ENCODE measurements around the gene PDS5B. TPM values are rescaled to one million over a fixed set of nuclear protein-coding genes. Genes with fewer than 3 reads are reported as not detected.

Gene PDS5B
- total and polyA plus RNA-seq, 10 of the 15 experiments (the other 5 are each of a cell fraction or from before 2014, with no cell fraction given): 15.4 to 55.3 (median 30.7) TPM

DNA sequence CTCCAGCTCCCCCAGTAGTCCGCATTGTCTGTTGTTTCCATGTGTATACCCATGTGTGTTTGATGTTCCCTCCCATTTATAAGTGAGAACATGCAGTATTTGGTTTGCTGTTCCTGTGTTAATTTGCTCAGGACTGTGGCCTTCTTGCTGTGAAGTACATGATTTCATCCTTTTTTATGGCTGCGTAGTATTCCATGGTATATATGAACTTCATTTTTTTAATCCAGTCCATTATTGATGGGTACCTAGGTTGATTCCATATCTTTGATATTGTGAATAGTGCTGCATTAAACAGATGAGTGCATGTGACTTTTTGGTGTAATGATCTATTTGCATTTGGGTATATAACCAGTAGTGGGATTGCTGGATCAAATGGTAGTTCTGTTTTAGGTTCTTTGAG is 175.2 kb downstream of the PDS5B start (continued):
- TF ChIP-seq MLLT1 (IDR thresholded peaks at IDR 0.05): no peak

DNA sequence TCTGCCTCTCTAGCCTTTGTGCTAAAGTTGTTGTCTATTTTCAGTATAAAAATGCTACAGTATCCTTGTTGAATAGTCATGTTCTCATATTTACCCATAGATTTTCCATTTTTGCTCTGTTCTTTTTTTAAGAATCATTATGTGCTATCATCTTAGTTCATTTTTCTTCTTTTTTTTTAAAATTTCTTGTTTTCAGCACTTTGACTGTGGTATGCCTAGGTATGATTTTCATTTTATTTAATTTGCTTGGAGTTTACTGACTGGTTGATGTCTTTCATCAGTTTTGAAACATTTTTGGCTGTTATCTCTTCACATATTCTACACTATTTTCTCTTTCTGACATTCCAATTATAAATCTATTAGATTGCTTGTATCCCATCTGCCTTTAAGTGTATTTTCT is 192.9 kb downstream of the PDS5B start:
- ChIA-PET RAD21 (ENCODE audit: unreplicated experiment) (no interaction called here), SMC1A (ENCODE audit: uncharacterized antibody, unreplicated experiment) (no interaction called here), POLR2A (no interaction called here), CTCF (interaction anchor here (1.5 kb wide), 1 partner anchor 128 kb away, joined by 6 read pairs; no protein-coding TSS in a partner anchor)
- Histone ChIP-seq H2AFZ (ENCODE audit: control insufficient read depth, low read depth, low read length) (no peak overlapping the region), H3K9me3 (replicated peaks; ENCODE audit: control insufficient read depth, insufficient read depth, low read length) (no peaks in the 10 kb centered on the region), H3K4me3 (no peak overlapping the region), H4K20me1 (ENCODE audit: control insufficient read depth, insufficient read depth) (no peaks in the 10 kb centered on the region), H3K27me3 (replicated peaks in 1 of 2; ENCODE audit: control insufficient read depth in 2 of 2, insufficient read depth in 2 of 2, low read length in 1 of 2) (no peaks in the 10 kb centered on the region), H3K4me1 (ENCODE audit: control insufficient read depth, insufficient read depth, low read length) (no peaks in the 10 kb centered on the region), H3K4me2 (ENCODE audit: control insufficient read depth, insufficient read depth) (no peak overlapping the region), H3K79me2 (ENCODE audit: control insufficient read depth, insufficient read depth, low read length) (no peaks in the 10 kb centered on the region), H3K27ac (ENCODE audit: control insufficient read depth, insufficient read depth) (no peak overlapping the region), H3K36me3 (ENCODE audit: control insufficient read depth in 2 of 2, insufficient read depth in 2 of 2, low read length in 1 of 2) (peaks cover 0 to 9% of the 10 kb centered on the region in 2 experiments; a peak in 3 of 4 replicates), H3K9ac (ENCODE audit: control insufficient read depth, insufficient read depth, low read length) (no peak overlapping the region)
- BruUV-seq (replicated peaks): no TSS peak
- FAIRE-seq (no peak), ATAC-seq (no peak), DNase-seq (ENCODE audit: low read depth, low spot score) (no peak)
- intact Hi-C loops (cut with micrococcal nuclease; ENCODE audit: unreplicated experiment): no loop called here
- TF ChIP-seq CBX3 (IDR thresholded peaks at IDR 0.05; ENCODE audit: borderline replicate concordance, low read depth): no peak
- no peak for TF ChIP-seq POU2F2 (IDR thresholded peaks at IDR 0.05; ENCODE audit: borderline replicate concordance, low read depth, low read length)
- TF ChIP-seq MTA3 (IDR thresholded peaks at IDR 0.05; ENCODE audit: borderline replicate concordance, low read length): no peak
- TF ChIP-seq SMAD5 (IDR thresholded peaks at IDR 0.05; ENCODE audit: low read depth): no peak
- TF ChIP-seq SUPT20H (IDR thresholded peaks at IDR 0.05; ENCODE audit: borderline replicate concordance, control insufficient read depth, low read depth, low read length): no peak
- no peak for TF ChIP-seq HSF1 (IDR thresholded peaks at IDR 0.05; ENCODE audit: low read depth, low read length)
- TF ChIP-seq, protein P1, sequence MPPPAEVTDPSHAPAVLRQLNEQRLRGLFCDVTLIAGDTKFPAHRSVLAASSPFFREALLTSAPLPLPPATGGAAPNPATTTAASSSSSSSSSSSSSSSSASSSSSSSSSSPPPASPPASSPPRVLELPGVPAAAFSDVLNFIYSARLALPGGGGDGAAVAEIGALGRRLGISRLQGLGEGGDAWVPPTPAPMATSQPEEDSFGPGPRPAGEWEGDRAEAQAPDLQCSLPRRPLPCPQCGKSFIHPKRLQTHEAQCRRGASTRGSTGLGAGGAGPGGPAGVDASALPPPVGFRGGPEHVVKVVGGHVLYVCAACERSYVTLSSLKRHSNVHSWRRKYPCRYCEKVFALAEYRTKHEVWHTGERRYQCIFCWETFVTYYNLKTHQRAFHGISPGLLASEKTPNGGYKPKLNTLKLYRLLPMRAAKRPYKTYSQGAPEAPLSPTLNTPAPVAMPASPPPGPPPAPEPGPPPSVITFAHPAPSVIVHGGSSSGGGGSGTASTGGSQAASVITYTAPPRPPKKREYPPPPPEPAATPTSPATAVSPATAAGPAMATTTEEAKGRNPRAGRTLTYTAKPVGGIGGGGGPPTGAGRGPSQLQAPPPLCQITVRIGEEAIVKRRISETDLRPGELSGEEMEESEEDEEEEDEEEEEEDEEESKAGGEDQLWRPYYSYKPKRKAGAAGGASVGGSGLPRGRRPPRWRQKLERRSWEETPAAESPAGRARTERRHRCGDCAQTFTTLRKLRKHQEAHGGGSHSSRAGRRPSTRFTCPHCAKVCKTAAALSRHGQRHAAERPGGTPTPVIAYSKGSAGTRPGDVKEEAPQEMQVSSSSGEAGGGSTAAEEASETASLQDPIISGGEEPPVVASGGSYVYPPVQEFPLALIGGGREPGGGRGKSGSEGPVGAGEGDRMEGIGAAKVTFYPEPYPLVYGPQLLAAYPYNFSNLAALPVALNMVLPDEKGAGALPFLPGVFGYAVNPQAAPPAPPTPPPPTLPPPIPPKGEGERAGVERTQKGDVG (CRISPR knock-in tag; IDR thresholded peaks at IDR 0.05): no peak
- no peak for TF ChIP-seq RBBP5 (conservative IDR thresholded peaks at IDR 0.05)
- no peak for TF ChIP-seq HDGF (IDR thresholded peaks at IDR 0.05)
- TF ChIP-seq MYC (IDR thresholded peaks at IDR 0.05; ENCODE audit: insufficient read depth, insufficient read length, insufficient replicate concordance, low read length, severe bottlenecking): no peak
- in situ Hi-C loops (cut with MboI): no loop called here

Data from GM12878 (cell line).